Gastroesophageal sphincter (tissue), 3 donors: ENCODE data around the gene STIL.
"Not testable (repeated sequence)": the region's sequence is repeated elsewhere in the genome, so short reads cannot be mapped to it uniquely, and the experiment has no call there.

Experiments used
- CTCF ChIP-seq, 4 experiments: fragments of 200-600 bp in 2 of 4; fragments of 450-650 bp in 2 of 4; sonication (generic) in 1 of 4; IDR thresholded peaks; one replicate each; pipeline ENCODE4 v1.5.1; 2017 to 2019; ENCODE audit warnings: antibody characterized with exemption in 4 of 4, mild to moderate bottlenecking in 2 of 4, moderate library complexity in 2 of 4
- POLR2AphosphoS5 ChIP-seq: sonication (generic); formaldehyde crosslinking; IDR thresholded peaks from one replicate; pipeline ENCODE4 v1.6.1; 2017; ENCODE audit warnings: antibody characterized with exemption

DNA sequence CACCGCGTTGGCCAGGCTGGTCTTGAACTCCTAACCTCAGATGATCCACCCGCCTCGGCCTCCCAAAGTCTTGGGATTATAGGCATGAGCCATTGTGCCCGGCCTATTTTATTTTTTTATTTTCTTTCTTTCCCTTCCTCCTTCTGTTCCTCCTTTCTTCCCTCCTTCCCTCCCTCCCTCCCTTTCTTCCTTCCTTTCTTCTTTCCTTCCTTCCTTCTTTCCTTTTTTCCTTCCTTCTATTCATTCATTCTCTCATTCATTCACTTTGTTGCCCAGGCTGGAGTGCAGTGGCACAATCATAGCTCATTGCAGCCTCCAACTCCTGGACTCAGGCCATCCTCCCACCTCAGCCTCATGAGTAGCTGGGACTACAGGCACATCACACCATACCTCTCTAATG lies 33.0 kb upstream of the STIL start:
- TF ChIP-seq CTCF (IDR thresholded peaks at IDR 0.05); POLR2AphosphoS5: not testable (repeated sequence)
